Glutamatergic neuron (in vitro differentiated cells): Measurements from ENCODE around the gene CILP. TPM values are rescaled to one million over a fixed set of nuclear protein-coding genes. Genes with fewer than 3 reads are reported as not detected.

Experiments
- DNase-seq: peaks from one replicate; pipeline ENCODE4 v3.0.0; 2022
- H3K27ac Mint-ChIP-seq: one replicate; pipeline ENCODE4 v1.8.0; 2020; ENCODE audit warnings: mild to moderate bottlenecking, mixed read lengths, inconsistent platforms; ENCODE audit not compliant: unreplicated experiment
- H3K27me3 Mint-ChIP-seq: one replicate; pipeline ENCODE4 v1.8.0; 2020; ENCODE audit warnings: mild to moderate bottlenecking, moderate library complexity, mixed read lengths, inconsistent platforms; ENCODE audit not compliant: unreplicated experiment
- H3K36me3 Mint-ChIP-seq: one replicate; pipeline ENCODE4 v1.8.0; 2020; ENCODE audit warnings: mild to moderate bottlenecking, mixed read lengths, inconsistent platforms; ENCODE audit not compliant: unreplicated experiment
- H3K4me1 Mint-ChIP-seq: one replicate; pipeline ENCODE4 v1.8.0; 2020; ENCODE audit warnings: mild to moderate bottlenecking, low read depth, mixed read lengths, inconsistent platforms; ENCODE audit not compliant: unreplicated experiment
- H3K4me3 Mint-ChIP-seq: one replicate; pipeline ENCODE4 v1.8.0; 2020; ENCODE audit warnings: mild to moderate bottlenecking, mixed read lengths, inconsistent platforms; ENCODE audit not compliant: unreplicated experiment
- H3K9me3 Mint-ChIP-seq: one replicate; pipeline ENCODE4 v1.8.0; 2020; ENCODE audit warnings: mild to moderate bottlenecking, moderate library complexity, mixed read lengths, inconsistent platforms; ENCODE audit not compliant: unreplicated experiment
- CTCF ChIP-seq: fragments of 200-600 bp; sonication (generic); IDR thresholded peaks from one replicate; pipeline ENCODE4 v1.5.0; 2021; ENCODE audit not compliant: partially characterized antibody, unreplicated experiment
- total RNA-seq: library from RNA; stranded (reverse); fragmentation: NEBNext Ultra II Directional; extraction: Animal tissue kit (Norgen Biotek cat#: 25700); gene quantifications from one replicate; pipeline ENCODE4 v1.2.1, GENCODE V29; 2021; ENCODE audit not compliant: unreplicated experiment

Gene CILP
- total RNA-seq, 1 donor from 2014 or later = 0.12 TPM

- Mint-ChIP-seq H3K9me3 (no peaks in the 10 kb centered on the region), H3K4me3 (no peak overlapping the region), H3K27ac (no peak overlapping the region), H3K36me3 (peaks cover 4% of the 10 kb centered on the region), H3K4me1 (peaks cover 10% of the 10 kb centered on the region), H3K27me3 (no peaks in the 10 kb centered on the region)
- no peak for TF ChIP-seq CTCF
- DNase-seq = no peak
These were observed 44.3 kb upstream of the CILP start for GRCh38 chr15:65255486-65256140.

GRCh38 chr15:65254758-65255157, 43.5 kb upstream of the CILP start:
- Mint-ChIP-seq H3K27me3 (no peaks in the 10 kb centered on the region), H3K9me3 (no peaks in the 10 kb centered on the region), H3K36me3 (peaks cover 4% of the 10 kb centered on the region), H3K27ac (no peak overlapping the region), H3K4me3 (peak overlapping the region; percentile 9), H3K4me1 (peaks cover 10% of the 10 kb centered on the region)
- TF ChIP-seq CTCF = no peak
- no peak for DNase-seq

GRCh38 chr15:65254356-65254755, 43.1 kb upstream of the CILP start:
- Mint-ChIP-seq H3K4me1 (peaks cover 10% of the 10 kb centered on the region), H3K27ac (no peak overlapping the region), H3K4me3 (peak overlapping the region; percentile 12), H3K27me3 (no peaks in the 10 kb centered on the region), H3K9me3 (no peaks in the 10 kb centered on the region), H3K36me3 (peaks cover 4% of the 10 kb centered on the region)
- peak; percentile 46 for DNase-seq
- TF ChIP-seq CTCF = no peak

GRCh38 chr15:65249641-65250040, 38.4 kb upstream of the CILP start:
- H3K9me3 Mint-ChIP-seq = peaks cover 1% of the 10 kb centered on the region
- no peak for DNase-seq
- no peak overlapping the region for H3K4me3 Mint-ChIP-seq
- peaks cover 5% of the 10 kb centered on the region for H3K27me3 Mint-ChIP-seq
- peaks cover 6% of the 10 kb centered on the region for H3K36me3 Mint-ChIP-seq
- no peak overlapping the region for H3K27ac Mint-ChIP-seq
- no peak for TF ChIP-seq CTCF
- peaks cover 15% of the 10 kb centered on the region for H3K4me1 Mint-ChIP-seq

- no peak for DNase-seq
- no peak overlapping the region for H3K27ac Mint-ChIP-seq
- H3K4me1 Mint-ChIP-seq = peaks cover 9% of the 10 kb centered on the region
- H3K36me3 Mint-ChIP-seq = peaks cover 11% of the 10 kb centered on the region
- peaks cover 5% of the 10 kb centered on the region for H3K27me3 Mint-ChIP-seq
- no peak for TF ChIP-seq CTCF
- no peak overlapping the region for H3K4me3 Mint-ChIP-seq
- peaks cover 1% of the 10 kb centered on the region for H3K9me3 Mint-ChIP-seq
These were observed 37.4 kb upstream of the CILP start for GRCh38 chr15:65248511-65249255.
